ENCODE results near the gene PKIB. TPM values are rescaled to one million over a fixed set of nuclear protein-coding genes. Genes with fewer than 3 reads are reported as not detected.
"Not testable (repeated sequence)": the region's sequence is repeated elsewhere in the genome, so short reads cannot be mapped to it uniquely, and the experiment has no call there.

PKIB gene
- polyA plus RNA-seq, 4 donors = 1.1 to 2.2 (median 1.8) TPM

DNA sequence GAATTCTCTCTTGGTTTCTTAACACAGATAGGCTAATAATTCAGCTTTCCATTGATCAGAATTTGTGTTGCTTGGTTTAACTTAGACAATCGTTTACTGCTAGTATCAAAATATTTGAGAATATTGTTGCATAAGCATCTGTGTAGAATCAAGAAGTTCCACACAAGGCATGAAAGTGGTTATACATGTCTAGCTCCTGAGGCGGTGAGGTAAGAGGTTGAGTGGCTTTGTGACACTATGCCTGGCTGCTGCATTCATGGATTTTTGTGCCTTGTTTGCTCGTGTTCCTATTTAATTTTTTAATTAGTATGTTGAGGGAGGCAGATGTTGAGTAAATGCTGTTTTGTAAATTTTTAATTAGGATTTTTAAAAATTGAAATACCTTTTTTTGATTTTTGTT is 10.2 kb downstream of the PKIB start:
- DNase-seq (ENCODE audit: low read depth in 4 of 4, low spot score in 2 of 4) = no peak

DNA sequence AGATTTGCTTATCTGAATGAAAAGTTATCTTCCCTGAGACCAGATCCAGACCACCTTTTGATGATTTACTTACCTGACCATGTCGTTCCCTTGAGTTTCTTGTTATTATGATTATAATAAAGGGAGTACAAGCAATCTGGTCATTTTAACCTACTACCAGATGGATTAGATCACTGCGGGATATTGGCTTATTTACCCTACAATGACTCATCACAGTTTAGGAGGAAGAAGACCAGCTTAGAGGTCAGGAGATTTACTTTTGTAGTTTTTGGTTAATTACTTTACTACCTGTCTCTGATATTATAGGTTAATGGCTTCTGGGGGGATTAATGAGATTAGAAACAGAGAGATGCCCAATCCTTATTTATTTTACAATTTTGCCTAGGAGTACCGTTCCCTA is 10.7 kb downstream of the PKIB start:
- DNase-seq (ENCODE audit: low read depth in 4 of 4, low spot score in 2 of 4) = no peak

DNA sequence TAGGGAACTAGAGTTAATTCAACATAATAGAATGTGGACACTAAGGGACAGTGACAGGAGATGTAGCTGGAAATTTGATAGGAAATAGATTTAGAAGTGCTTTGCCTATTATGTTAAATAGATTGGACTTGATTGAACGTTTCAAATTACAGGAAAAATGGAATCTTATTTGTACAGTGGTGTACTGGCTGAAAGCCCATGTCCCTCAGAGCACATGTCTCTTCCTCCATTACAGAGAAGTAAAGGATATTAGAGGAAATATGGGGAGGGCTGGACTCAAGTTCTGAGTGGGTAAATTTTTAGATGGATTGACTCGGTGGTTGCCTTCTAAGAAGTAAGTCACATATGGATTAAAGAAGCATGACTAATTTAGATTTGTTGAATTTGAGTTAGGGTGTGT is 11.4 kb downstream of the PKIB start:
- no peak for DNase-seq (ENCODE audit: low read depth in 4 of 4, low spot score in 2 of 4)

DNA sequence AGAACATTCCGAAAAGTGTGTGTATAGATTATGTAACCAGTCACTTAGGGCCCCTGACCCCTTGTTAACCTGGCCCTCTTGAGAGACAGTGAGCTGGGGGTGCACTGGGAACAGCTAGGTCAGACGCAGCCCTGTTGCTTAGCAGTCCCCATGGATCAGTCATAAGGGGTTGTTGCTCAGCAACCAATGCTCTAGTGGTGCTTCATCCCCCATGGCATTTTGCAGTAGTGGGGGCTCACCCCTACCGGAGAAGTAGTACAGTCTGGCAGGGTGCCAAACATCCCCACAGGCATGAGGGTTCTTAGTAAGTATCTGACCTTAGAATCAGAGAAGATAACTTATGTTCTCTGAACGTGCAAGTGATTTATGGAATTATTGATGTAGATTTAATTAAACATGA is 12.3 kb downstream of the PKIB start:
- no peak for DNase-seq (ENCODE audit: low read depth in 4 of 4, low spot score in 2 of 4)

DNA sequence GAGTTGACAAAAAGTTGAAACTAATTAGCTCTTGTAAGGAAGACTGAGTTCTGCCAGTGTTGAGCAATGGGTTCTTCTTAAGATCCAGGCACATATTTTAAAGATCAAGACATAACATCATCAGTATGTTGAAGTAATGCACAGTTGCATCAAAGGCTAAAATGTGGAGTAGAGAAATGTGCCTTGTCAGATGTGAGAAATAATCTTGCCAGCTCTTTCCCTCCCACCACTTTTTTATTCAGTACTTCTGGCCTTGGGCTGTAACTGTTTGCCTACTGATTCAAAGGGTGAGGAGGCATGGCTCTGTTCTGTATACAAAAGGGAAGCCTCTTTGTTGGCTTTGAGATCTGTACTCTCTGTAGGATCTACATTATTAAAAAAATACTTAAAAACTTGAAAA is 13.1 kb downstream of the PKIB start:
- DNase-seq (ENCODE audit: low read depth in 4 of 4, low spot score in 2 of 4) = no peak

DNA sequence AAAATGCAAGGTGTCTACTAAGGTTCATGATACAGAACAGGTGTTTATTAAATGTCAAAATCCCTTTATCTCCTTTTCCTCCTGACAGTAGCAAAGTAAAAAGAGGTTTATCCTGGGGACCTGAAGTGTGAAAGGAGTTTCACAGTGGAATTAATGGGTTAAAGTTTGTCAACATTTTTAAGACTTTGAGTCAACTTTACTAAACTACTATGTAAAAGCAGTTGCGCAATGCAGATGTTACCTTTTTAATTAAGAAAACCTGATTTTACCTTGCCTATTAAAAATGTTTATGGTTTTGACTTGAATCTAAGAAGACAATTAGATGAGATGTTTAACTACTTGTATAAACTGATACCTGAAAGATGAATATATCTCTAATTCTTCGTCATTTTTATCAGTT is 14.6 kb downstream of the PKIB start:
- no peak for DNase-seq (ENCODE audit: low read depth in 4 of 4, low spot score in 2 of 4)

DNA sequence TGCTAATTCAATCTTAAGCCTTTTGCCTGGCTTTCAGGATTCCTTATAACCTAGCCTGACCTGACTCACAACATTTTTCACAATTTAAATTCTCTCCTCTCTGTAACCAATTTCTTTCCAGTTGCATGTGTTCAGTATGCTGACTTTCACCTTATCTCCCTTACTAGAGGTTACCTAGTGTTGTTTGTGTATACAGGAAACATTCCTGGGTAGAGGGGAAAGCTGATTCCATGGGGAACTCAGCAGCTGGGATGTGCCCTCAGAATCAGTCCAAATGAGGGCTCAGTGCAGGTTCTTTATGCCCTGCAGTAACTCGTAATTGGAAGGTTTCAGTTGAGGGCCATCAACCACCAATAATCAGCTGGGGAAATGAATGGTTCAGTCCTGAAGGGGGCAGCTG is 18.5 kb downstream of the PKIB start:
- no peak for DNase-seq (ENCODE audit: low read depth in 4 of 4, low spot score in 2 of 4)

DNA sequence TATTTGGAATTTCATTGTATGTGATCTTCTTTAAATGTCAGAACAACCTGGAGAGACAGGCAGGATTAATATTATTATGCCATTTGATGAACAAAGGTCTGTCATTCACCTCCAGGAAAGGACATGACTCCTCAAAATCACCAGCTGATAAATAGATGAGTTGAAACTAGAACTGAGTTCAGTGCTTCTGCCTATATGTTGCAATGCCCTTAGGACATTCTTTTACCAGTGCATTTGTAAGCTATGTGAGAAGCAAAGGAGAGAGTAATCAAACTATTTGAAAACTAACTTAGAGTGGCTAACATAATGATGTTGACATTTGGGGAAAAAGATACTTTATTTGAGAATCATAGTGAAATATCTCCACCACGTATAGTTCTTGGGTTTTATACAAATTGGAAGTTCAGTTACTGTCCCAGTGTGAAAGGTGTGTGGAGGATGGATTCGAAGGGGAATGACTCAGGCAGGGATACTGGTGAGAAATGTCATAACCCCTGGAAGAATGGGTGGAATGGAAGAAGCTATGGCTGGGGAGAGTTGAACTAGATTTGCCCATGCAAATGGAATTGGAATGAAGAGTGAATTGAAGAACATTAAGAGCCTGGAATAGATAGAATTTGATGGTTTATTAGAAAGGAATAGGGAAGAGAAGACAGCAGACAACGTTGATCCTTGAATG is 21.5 kb downstream of the PKIB start:
- DNase-seq (ENCODE audit: low read depth in 4 of 4, low spot score in 2 of 4) = no peak

DNA sequence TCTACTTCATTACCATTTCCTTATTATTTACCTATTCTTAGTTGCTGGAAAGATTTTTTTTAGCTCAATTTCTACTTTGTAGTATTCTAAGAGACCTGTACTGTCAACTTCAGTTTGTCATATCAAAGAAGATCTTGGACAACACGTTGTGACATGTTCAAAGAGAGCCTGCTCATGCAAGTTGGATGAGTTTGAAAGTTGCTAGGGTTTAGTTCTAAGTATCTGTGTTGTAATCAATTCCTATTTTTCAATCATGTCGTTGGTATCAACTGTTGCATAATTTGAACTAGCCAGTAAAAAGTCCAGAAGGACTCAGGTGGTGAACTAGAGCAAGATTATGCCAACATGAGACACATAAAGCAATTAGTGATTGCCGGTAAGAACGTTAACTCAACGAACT is 30.2 kb downstream of the PKIB start:
- no peak for DNase-seq (ENCODE audit: low read depth in 4 of 4, low spot score in 2 of 4)

DNA sequence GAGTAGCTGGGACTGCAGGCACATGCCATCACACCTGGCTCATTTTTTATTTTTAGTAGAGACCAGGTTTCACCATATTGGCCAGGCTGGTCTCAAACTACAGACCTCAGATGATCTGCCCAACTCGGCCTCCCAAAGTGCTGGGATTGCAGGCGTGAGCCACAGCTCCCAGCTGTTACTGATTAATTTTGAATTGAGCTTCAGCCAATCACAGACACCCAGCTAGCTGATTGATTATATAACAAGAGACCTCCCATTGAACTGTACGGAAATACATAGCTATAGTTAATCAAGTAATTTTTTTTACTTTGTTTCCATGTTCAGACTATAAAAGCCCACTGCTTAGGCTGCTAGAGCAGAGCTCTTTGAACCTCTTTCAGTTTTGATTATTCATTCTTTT is 31.6 kb downstream of the PKIB start:
- no peak for DNase-seq (ENCODE audit: low read depth in 4 of 4, low spot score in 2 of 4)

DNA sequence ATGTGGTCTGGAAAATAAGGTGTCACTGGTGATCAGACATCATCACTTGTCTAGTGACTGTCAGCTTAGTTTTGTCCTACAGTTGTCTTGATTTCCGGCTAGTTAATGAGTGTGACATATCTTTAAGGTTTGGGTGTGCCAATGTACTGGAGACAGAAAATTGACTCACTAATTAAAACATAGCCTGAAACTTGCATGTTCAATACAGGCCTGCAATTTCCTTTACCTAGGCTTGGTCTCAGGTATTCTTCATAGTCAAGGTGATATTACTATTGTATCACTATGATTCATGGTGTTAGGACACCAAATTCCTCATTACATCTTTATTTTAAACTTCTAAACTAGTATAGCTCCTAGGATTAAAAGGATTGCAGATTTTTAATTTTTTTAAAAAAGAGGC is 32.4 kb downstream of the PKIB start:
- DNase-seq (ENCODE audit: low read depth in 4 of 4, low spot score in 2 of 4) = not testable (repeated sequence)

DNA sequence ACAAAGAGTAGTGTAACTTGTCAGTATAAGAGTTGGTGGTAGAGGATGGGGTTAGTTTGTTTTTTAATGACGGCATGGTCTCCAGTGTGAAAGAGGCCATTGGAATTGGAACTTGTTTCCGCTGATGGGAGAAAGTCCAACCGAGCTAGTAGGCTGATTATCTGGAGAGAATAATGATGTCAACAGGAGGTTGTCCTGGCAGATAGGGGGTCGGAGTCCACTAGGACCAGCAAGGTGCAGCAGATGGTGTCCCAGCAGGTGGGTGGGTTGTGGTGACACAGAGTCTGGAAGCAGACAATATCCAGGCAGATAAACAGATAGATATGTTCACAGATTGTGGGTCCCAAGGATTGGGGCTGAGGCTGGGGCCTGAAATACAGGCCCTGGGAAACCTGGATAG is 35.1 kb downstream of the PKIB start:
- DNase-seq (ENCODE audit: low read depth in 4 of 4, low spot score in 2 of 4) = no peak

DNA sequence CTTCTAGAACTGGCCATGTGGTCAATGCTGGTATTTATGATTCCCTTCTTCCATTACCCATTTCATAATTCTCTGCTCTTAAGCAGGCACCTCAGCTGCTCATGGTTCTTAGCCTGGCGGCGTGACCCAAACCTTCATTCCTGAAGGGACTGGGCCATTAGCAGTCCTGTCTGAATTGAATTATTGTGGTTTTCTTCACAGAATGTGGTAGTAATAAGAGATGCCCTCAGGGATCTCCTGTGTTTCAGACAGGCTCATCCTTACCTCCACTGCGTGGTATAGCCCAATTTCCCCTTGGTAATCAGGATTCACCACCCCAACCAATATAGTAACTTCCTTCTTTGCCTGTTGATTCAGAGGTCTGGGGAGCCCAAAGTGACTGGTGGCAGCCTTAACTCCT is 37.6 kb downstream of the PKIB start:
- no peak for DNase-seq (ENCODE audit: low read depth in 4 of 4, low spot score in 2 of 4)

DNA sequence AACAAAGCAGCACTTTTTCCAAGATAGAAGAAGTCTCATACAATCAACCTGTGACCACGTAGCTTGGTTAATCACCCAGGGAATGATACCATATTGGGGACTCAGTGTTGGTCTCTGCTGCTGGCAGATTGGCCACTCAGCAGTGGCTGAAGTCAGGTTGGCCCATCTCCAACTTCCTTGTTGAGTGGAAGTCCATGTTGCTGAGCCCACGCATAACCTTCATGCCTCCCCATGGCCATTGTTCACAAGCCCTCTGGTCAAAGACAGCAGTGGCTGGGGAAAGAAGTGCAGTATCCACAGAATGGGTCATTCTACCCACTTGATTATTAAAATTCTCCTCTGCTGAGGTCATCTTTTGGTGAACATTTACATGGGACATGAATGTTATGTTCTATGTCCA is 38.5 kb downstream of the PKIB start:
- DNase-seq (ENCODE audit: low read depth in 4 of 4, low spot score in 2 of 4) = no peak

DNA sequence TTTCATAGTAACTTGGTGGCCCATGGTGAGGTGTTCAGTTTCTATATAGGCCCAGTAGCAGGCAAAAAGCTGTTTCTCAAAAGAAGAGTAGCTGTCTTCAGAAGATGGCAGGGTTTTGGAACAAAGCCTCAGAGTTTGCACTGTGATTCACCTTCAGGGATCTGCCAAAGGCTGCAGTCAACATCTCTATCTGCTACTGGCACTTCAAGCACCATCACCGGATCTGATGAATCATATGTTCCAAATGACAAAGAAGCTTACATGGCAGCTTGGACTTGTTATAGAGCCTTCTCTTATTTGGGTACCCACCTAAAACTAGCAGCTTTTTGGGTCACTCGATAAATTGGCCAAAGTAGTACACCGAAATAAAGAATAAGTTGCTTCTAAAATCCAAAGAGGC is 39.5 kb downstream of the PKIB start:
- no peak for DNase-seq (ENCODE audit: low read depth in 4 of 4, low spot score in 2 of 4)

DNA sequence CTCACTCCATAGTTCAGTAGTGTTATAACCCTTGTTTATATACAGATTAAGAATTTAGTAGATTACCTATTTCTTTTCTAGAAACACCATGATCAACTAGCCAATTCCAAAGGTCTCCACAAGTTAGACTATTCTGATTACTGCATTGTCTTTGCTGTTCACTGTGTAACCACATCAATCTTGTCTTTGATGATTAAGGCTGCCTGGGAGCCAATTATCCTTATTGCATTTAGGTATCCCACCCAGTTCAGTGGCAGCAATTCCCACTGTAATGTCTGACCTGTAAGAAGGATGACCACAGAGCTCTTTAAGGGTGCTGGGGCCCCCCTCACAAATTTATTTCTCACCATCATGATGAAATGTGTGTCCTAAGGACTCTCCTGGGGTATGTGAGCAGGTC is 40.2 kb downstream of the PKIB start:
- DNase-seq (ENCODE audit: low read depth in 4 of 4, low spot score in 2 of 4) = no peak

DNA sequence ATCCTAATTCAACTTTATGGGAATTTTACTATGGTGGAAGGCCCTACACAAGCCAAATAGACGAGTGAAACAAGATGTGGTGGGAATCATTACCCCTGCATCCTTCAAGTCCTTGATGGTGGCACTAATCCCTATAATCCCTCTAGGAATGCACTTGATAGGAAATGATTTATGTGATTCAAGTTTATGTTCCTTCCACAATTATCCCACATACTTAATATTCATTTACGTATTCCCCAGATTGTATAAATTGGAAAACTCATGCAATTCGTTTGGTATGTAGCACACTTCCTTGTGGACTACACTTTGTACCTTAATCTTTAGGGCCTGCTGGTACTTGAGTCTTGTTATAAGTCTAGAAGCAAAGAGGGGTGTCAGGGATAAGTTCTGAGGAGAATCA is 40.8 kb downstream of the PKIB start:
- no peak for DNase-seq (ENCODE audit: low read depth in 4 of 4, low spot score in 2 of 4)

DNA sequence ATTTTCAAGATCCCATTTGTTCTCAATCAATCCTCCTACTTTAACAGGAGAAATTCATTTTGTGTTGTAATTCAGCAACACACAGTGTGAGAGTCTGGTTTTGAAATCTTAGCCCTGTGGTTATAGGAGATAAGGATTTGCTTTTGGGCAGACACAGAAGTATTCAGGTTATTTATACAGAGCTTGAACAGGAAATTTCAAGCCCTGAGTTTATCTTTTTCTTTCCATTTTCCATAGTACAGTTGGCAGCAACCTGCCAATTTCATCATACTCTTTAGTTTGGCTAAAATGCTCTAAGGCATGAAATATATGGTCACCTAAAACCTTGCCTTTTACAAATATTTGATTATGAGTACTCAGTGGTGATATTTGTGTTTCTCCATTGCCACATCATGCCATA is 41.4 kb downstream of the PKIB start:
- no peak for DNase-seq (ENCODE audit: low read depth in 4 of 4, low spot score in 2 of 4)

DNA sequence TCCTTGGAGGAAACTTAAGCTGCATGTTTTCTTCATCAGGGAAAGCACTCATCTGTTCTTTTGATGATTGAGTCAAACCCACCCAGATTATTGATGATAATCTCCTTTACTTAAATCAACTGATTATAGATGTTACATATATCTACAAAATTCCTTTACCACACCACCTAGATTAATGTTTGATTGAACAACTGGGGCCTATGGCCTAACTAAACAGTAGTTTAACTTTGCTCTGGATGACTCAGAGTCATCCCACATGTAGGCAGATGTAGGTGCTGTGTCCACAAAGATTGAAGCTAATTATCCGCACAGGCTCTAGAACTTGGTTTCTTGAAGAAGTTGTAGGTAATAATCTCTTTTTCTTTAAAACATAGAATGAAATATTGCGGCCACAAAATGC is 42.2 kb downstream of the PKIB start:
- no peak for DNase-seq (ENCODE audit: low read depth in 4 of 4, low spot score in 2 of 4)

DNA sequence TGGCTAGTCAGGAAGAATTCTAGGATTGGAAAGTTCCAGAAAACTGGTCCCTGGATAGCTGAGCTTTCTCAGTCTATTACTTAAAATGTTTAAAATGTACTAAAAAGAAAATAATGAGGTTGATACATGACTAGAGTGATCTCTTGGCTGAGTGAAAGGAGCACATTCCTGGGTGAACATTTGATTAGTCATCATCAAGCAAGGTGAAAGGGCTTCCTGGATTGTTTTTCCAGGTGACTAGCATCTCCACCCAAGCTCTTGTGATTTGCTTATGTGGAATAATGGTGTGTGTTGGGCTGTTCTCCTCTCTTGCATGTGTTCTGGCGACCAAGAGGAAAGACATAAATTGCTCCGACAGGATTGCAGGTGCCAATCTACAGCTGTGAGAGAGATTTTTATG is 42.9 kb downstream of the PKIB start:
- DNase-seq (ENCODE audit: low read depth in 4 of 4, low spot score in 2 of 4) = no peak

DNA sequence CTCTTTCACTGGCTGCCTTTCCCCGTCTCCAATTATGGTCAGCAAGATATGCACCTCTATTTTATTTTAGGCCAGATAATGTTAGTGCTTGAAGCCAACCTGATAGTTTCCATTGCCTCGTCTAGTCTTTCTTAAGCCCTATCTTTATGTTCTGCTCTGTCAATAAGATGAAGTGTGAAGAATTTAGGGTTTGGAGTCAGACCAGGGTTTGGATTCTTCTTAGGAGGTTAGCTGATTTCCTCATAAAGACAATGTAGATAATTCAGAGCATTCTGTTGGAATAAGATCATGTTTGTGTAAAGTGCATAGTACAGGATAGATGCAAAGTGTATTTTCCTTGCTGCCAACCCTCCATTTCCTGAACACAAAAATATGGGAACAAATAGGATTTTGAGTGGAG is 43.8 kb downstream of the PKIB start:
- no peak for DNase-seq (ENCODE audit: low read depth in 4 of 4, low spot score in 2 of 4)

DNA sequence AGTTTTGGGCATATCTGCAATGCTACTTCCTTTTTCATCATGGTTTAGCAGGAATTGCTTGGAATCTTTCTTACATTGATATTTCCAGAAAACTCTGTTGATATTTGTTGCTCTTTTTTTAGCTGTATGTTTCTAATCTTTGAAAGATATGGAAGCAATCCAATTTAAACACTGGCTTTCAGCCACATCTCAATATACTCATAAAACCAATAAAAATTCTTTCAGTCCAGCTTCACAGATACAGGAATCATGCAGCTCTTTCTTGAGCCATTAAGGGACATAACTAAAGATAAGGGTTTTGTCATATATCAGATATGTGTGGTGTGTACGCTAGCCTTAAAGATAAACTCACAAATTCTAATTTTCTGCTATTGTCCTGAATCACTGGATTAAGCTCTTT is 47.4 kb downstream of the PKIB start:
- no peak for DNase-seq (ENCODE audit: low read depth in 4 of 4, low spot score in 2 of 4)

DNA sequence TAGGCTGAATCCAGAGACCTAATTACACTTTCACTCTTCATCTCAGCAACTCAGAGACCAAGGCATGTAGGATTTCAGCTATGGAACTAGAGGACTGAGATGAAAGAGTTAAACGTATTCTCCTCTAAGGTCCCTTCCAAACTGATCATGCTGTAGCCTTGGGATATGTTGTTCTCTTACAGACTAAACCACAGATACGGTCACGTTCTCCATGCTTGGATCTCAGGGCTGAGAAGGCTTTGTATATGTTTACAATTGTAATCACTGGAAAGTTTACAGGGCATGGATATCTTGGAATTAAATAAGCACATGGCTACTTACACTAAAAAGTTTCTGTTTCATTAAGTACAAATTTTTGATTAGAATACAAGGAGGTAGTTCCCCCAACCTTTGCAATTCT is 50.1 kb downstream of the PKIB start:
- DNase-seq (ENCODE audit: low read depth in 4 of 4, low spot score in 2 of 4) = no peak

All from left renal cortex interstitium (tissue), 4 donors.